B cell (primary cell): ENCODE measurements around the gene FOXO3. TPM values are rescaled to one million over a fixed set of nuclear protein-coding genes. Genes with fewer than 3 reads are reported as not detected.
A peak's percentile ranks its signal among the peaks of the same experiment; 100 is the strongest.

Source experiments
- ATAC-seq: fragments of 200-7000 bp; cut with Tn5 transposase; one replicate; pipeline ENCODE4 v1.10.0; 2021; ENCODE audit warnings: low read depth, mild to moderate bottlenecking, moderate number of reproducible peaks, moderate library complexity
- CTCF ChIA-PET: fragments of 350-600 bp; sonication (Branson Sonifier 250); formaldehyde crosslinking; loops from one replicate; lab custom pipeline; 2021; ENCODE audit warnings: antibody characterized with exemption, inconsistent platforms; lab: Charles Lee
- POLR2A ChIA-PET: fragments of 350-600 bp; sonication (Branson Sonifier 250); formaldehyde crosslinking; loops from one replicate; lab custom pipeline; 2021; ENCODE audit warnings: antibody characterized with exemption; lab: Charles Lee
- DNase-seq: peaks from one replicate; pipeline ENCODE4 v3.0.0; 2013
- H2AFZ ChIP-seq: 2 replicates; pipeline ENCODE4 v1.6.1; 2012; ENCODE audit warnings: mild to moderate bottlenecking, low read depth, low read length; ENCODE audit not compliant: insufficient read depth, poor library complexity, severe bottlenecking
- H3K27ac ChIP-seq, 2 donors: 1 replicate in 1 of 2; 2 replicates in 1 of 2; pipeline ENCODE4 v1.5.1; 2012 to 2013; ENCODE audit warnings: low read length in 2 of 2, mild to moderate bottlenecking in 2 of 2, moderate library complexity in 1 of 2
- H3K27me3 ChIP-seq, 4 experiments: fragments of 200-600 bp in 1 of 4; sonication (generic) in 1 of 4; replicated peaks in 1 of 4; 1 replicate in 2 of 4; 2 replicates in 2 of 4; pipeline versions ENCODE4 v1.6.1 to v1.7.0; 2013 to 2016; ENCODE audit warnings: low read length in 3 of 4, mild to moderate bottlenecking in 2 of 4, mixed read lengths in 1 of 4, moderate library complexity in 1 of 4; ENCODE audit not compliant: insufficient read depth in 4 of 4, control insufficient read depth in 3 of 4; ENCODE audit errors: control extremely low read depth in 1 of 4
- H3K36me3 ChIP-seq, 2 experiments: replicated peaks in 1 of 2; 1 replicate in 1 of 2; 2 replicates in 1 of 2; pipeline versions ENCODE4 v1.6.1 to v1.7.1; 2013; ENCODE audit warnings: low read length in 1 of 2; ENCODE audit not compliant: insufficient read depth in 2 of 2, control insufficient read depth in 1 of 2; ENCODE audit errors: control extremely low read depth in 1 of 2, extremely low read depth in 1 of 2
- H3K4me1 ChIP-seq, 2 donors: fragments of 200-600 bp in 1 of 2; sonication (generic) in 1 of 2; 1 replicate in 1 of 2; 2 replicates in 1 of 2; pipeline versions ENCODE4 v1.5.1 to v1.6.1; 2013 to 2017; ENCODE audit warnings: low read length in 2 of 2; ENCODE audit not compliant: control insufficient read depth in 2 of 2, insufficient read depth in 2 of 2
- H3K4me2 ChIP-seq: replicated peaks from 2 replicates; pipeline ENCODE3; 2012; ENCODE audit warnings: mild to moderate bottlenecking, low read depth, low read length; ENCODE audit not compliant: poor library complexity, severe bottlenecking
- H3K4me3 ChIP-seq, 5 experiments: fragments of 200-600 bp in 1 of 5; sonication (generic) in 1 of 5; 1 replicate in 3 of 5; 2 replicates in 2 of 5; pipeline versions ENCODE4 v1.5.1 to v1.7.0; 2011 to 2016; ENCODE audit warnings: low read length in 4 of 5, mild to moderate bottlenecking in 4 of 5, low read depth in 2 of 5, control low read depth in 1 of 5, moderate library complexity in 1 of 5; ENCODE audit not compliant: insufficient read depth in 1 of 5; ENCODE audit errors: control extremely low read depth in 1 of 5, extremely low read depth in 1 of 5
- H3K79me2 ChIP-seq: fragments of 200-600 bp; sonication (generic); one replicate; pipeline ENCODE4 v1.6.0; 2016; ENCODE audit warnings: low read length; ENCODE audit not compliant: control insufficient read depth, insufficient read depth
- H3K9ac ChIP-seq: fragments of 200-600 bp; sonication (generic); 2 replicates; pipeline ENCODE4 v1.6.1; 2017; ENCODE audit warnings: mild to moderate bottlenecking, low read length, moderate library complexity
- H3K9me3 ChIP-seq, 3 donors: one replicate each; pipeline versions ENCODE4 v1.6.1 to v1.7.1; 2013; ENCODE audit warnings: low read length in 2 of 3; ENCODE audit not compliant: control insufficient read depth in 2 of 3, insufficient read depth in 1 of 3; ENCODE audit errors: control extremely low read depth in 1 of 3
- H4K20me1 ChIP-seq: 2 replicates; pipeline ENCODE4 v1.6.0; 2012; ENCODE audit warnings: mild to moderate bottlenecking, low read length; ENCODE audit not compliant: insufficient read depth, control insufficient read depth, poor library complexity, severe bottlenecking
- H3K27ac Mint-ChIP-seq: one replicate; pipeline ENCODE4 v1.8.0; 2021; ENCODE audit warnings: mixed read lengths
- H3K27me3 Mint-ChIP-seq: one replicate; pipeline ENCODE4 v1.8.0; 2021; ENCODE audit warnings: mixed read lengths
- H3K4me1 Mint-ChIP-seq: one replicate; pipeline ENCODE4 v1.8.0; 2021; ENCODE audit warnings: mixed read lengths
- H3K4me3 Mint-ChIP-seq: one replicate; pipeline ENCODE4 v1.8.0; 2021; ENCODE audit warnings: mixed read lengths
- H3K9me3 Mint-ChIP-seq: one replicate; pipeline ENCODE4 v1.8.0; 2022; ENCODE audit warnings: mixed read lengths; ENCODE audit not compliant: insufficient read depth
- EZH2 ChIP-seq: IDR thresholded peaks from 2 replicates; pipeline ENCODE4 v1.6.1; 2012; ENCODE audit warnings: borderline replicate concordance, low read depth, mild to moderate bottlenecking, moderate library complexity, low read length; ENCODE audit not compliant: insufficient read depth, poor library complexity, severe bottlenecking
- WGBS: methylation state at CpG from one replicate; pipeline ENCODE4 v1.1.5; 2013; ENCODE audit warnings: missing lambda C conversion rate; ENCODE audit not compliant: insufficient coverage; 5-methylcytosine and 5-hydroxymethylcytosine counted together
- intact Hi-C: fragments of 100-400 bp; cut with micrococcal nuclease; formaldehyde crosslinking; loops from one replicate; pipeline ENCODE4 v1.10.0; 2022
- polyA plus RNA-seq: library from polyadenylated mRNA; depleted of rRNA; stranded (reverse); fragments of >200 nt; gene quantifications from 2 replicates; pipeline ENCODE4 v1.2.3, GENCODE V29; 2012
- total RNA-seq, 2 donors: library from RNA; stranded (reverse); fragments of 120-200 nt in 1 of 2; gene quantifications; 1 replicate in 1 of 2; 2 replicates in 1 of 2; pipeline versions ENCODE4 v1.2.3 to v1.2.4, GENCODE V29; 2013 to 2022
- TF ChIP-seq, protein P1 (sequence below): fragments of 200-600 bp; IDR thresholded peaks from one replicate; pipeline ENCODE4 v1.8.0; 2022; ENCODE audit warnings: antibody characterized with exemption, mild to moderate bottlenecking

The FOXO3 gene
- total and polyA plus RNA-seq, 2 donors (not counting 1 experiment from before 2014, with no cell fraction given) = 6.0 to 16.9 TPM

DNA sequence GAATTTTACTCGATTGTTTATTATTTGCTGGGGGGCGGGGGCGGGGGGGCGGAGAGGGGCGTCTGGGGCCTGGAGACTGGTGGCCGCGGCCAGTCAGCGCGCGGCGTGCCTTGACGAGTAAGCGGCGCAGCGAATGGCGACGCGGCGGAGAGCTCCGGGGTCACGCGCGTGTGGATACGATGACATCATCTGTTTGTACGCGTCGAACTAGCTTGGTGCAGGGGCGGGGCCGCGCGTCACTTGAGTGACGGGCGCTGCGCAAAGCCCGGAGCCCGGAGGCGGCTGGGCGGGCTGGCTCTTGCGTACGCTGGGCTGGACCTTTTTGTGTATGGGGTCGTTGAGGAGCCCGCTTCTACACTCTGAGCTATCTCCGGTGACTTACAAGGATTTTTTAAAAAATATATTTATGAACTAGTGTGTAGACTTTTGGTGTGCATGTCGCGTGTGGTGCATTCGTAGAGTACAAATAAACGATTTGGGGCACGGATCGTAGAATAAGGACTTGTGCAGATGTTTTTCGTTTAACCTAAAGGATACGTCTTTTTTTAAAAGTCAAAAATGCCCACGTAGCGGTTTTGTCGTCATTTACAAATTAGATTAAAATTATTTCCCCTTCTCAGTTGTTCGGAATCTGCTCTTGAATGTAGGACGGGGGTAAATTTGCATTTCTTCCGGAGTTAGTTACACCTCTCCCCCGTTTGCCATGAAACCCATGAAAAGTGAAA, 2.2 kb upstream of the FOXO3 start:
- ChIA-PET POLR2A (interaction anchor here (0.5 to 2.9 kb wide), 7 partner anchors 34 to 896 kb away, joined by 3 to 17 read pairs (median 4); partner anchors contain the start of genes ARMC2, CD164, CEP57L1 and MICAL1), CTCF (interaction anchor here (0.6 to 3.9 kb wide), 10 partner anchors 14 to 901 kb away, joined by 3 to 14 read pairs (median 4); partner anchors contain the start of gene ARMC2)
- Histone ChIP-seq H3K27ac (peak overlapping the region; percentile 100), H4K20me1 (peaks cover 17% of the 10 kb centered on the region), H3K36me3 (no peaks in the 10 kb centered on the region), H3K4me3 (peak overlapping the region; percentile 83 to 98 (median 96)), H3K27me3 (peaks cover 0 to 6% (median 0%) of the 10 kb centered on the region in 4 experiments), H3K9me3 (peaks cover 0 to 9% (median 0%) of the 10 kb centered on the region in 3 donors), H2AFZ (peak overlapping the region; percentile 78), H3K4me1 (peaks cover 17 to 20% of the 10 kb centered on the region in 2 donors), H3K4me2 (peak overlapping the region; percentile 99), H3K79me2 (no peaks in the 10 kb centered on the region), H3K9ac (peak overlapping the region; percentile 99)
- WGBS = under 1% methylated on average over 47 of the region's 58 CpGs
- Mint-ChIP-seq H3K4me1 (peaks cover 22% of the 10 kb centered on the region), H3K27ac (peak overlapping the region; percentile 100), H3K9me3 (no peaks in the 10 kb centered on the region), H3K4me3 (peak overlapping the region; percentile 100), H3K27me3 (peaks cover 5% of the 10 kb centered on the region)
- TF ChIP-seq EZH2 = no peak
- TF ChIP-seq, protein P1, sequence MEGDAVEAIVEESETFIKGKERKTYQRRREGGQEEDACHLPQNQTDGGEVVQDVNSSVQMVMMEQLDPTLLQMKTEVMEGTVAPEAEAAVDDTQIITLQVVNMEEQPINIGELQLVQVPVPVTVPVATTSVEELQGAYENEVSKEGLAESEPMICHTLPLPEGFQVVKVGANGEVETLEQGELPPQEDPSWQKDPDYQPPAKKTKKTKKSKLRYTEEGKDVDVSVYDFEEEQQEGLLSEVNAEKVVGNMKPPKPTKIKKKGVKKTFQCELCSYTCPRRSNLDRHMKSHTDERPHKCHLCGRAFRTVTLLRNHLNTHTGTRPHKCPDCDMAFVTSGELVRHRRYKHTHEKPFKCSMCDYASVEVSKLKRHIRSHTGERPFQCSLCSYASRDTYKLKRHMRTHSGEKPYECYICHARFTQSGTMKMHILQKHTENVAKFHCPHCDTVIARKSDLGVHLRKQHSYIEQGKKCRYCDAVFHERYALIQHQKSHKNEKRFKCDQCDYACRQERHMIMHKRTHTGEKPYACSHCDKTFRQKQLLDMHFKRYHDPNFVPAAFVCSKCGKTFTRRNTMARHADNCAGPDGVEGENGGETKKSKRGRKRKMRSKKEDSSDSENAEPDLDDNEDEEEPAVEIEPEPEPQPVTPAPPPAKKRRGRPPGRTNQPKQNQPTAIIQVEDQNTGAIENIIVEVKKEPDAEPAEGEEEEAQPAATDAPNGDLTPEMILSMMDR = no peak
- peak; percentile 64 for ATAC-seq
- peak; percentile 99 for DNase-seq
- intact Hi-C loops = loop anchor here (1.0 to 5.0 kb wide), 6 partner anchors 8 to 734 kb away; partner anchors contain the start of genes ARMC2, CEP57L1 and SCML4
